ENCODE data around the gene ATP7B.
"Not testable (repeated sequence)": the region's sequence is repeated elsewhere in the genome, so short reads cannot be mapped to it uniquely, and the experiment has no call there.

The ATP7B gene

GRCh38 chr13:51916962-51917361 lies 94.3 kb downstream of the ATP7B start:
- DNase-seq, result no peak

DNA sequence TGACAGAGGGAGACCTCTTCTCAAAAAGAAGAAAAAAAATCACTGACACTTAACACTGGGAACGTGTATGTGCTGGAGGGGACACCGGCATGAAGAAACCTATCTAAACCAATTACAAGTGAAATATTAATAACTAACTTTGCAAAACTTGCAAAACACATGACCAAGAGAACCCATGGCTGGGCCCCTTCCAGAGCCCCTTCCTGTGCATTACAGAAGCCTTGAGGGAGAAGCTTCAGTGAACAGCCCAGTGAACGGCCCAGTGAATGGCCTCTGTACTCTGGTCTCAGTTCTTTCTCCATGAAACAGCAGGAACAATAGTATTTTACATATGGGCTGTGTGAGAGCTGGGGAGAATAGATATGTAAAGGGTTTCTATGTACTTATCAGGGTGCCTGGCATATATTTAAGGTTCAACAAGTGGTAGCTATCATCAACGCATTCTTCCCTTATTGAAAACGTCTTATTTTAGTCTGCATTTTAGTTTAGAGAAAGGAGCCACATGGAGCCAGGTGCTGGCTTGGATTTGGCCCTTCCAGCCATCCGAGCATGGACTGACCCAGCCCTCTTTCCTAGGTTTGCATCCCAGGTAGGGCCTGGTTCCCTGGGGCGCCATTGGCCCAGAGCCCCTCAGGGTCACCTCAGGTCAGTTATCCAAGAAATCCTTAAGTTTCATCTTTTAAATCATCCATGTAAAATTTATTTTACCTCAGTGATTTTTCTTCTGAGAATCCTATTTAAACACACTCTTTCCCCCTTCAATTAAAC lies 95.0 kb downstream of the ATP7B start:
- no peak for DNase-seq

DNA sequence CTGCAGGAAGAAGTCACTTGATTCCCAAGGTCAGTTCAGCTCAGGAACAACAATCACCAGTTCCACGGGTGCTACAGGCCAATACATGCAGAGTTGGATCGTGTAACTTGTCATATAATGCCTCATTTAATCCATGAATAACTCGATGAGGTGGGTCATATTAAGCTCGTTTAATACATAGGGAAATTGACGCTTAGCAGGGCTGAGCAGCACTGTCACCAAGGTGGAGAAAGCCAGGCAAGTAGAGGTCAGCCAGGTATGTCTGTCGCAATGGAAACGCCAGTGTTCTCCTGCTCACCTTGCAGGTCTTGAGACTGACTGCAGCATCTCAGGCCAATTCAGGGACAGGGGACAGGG lies 97.1 kb downstream of the ATP7B start:
- DNase-seq, result no peak

DNA sequence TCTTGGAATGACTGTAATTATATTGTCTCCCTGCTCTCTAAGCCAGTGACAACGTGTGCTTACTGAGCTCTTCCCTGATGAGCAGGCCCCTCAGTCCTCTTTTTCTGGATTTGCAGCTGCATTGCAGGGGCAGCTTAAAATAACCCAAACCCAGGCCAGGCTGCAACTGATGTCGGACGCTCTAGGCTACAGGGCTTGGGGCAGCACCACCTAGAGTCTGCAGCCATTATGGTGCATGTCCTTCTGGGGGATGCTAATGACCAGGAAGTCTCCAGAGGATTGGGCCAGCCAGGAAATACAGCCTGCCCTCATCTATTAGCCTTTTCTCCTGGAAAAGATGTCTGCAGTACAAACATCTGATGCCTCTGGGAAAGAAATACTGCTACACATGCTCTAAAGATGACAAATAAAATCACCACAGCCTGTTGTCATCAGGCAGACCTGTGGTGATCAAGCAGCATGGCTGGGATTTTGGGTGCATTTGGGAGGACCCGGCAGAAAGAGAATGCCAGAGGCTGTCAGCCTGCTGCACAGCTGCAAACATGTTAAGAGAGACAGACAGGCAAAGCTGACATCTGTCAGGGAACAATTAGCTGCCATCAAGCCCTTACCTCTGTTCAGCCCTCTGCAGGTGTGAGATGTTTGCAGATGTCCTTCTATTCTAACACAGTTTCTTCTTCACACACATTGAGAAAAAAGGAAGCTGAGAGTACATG lies 97.7 kb downstream of the ATP7B start:
- DNase-seq, result no peak

DNA sequence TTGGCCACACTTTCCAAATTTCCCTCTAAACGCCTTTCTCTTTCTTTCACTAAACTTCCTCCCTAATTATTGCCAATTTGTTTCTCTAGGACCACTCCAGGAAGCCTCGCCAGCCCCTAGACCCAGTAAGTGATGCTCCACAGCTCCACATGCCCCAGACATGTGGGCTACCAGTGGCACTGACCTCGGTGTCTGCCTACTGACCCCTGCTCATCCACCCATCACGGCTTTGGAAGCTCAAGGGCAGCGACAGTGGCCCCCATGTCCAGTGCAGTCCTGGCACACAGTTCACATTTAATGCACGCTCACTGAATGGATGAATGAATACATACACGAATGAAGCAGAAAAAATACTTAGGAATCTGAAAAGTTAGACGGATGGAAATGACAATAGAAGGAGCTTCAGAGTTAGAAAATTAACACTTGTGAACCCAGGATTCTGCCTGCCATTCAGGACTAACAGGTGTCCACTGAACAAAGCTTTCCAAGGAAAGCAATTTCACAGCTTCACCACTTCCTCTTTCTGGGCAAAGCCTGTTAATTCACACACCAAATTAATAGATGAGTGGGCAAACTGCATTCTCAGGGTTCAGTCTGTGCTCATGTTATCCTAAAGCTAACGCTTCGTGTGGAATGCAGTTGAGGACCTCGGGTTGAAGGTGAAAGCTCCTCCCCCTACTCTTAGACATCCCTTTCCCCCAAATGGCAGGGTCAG lies 98.6 kb downstream of the ATP7B start:
- DNase-seq, result peak in 1 of 3 donors; percentile 11

GRCh38 chr13:51912091-51912490 lies 99.2 kb downstream of the ATP7B start:
- DNase-seq, result no peak

DNA sequence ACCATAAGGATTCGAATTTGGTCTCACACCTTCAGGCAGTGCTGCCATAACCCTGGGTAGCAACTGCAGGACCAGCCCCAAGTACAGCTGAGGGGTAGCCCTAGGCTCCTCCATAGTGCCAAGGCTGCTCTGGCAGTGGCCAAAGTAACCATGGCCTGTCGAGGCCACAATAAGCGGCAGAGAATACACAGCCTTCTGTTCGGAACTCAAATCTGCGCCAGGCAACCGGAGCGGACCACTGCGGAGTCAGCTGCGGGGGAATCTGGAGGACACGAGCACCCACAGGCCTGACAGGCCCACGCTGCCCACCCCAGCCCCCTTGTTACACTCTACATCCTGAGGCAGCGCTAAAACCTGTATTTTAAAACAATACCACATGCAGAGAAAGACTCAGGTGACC lies 100.7 kb downstream of the ATP7B start:
- DNase-seq, result no peak

- not testable (repeated sequence) for DNase-seq
These were observed 102.0 kb downstream of the ATP7B start for GRCh38 chr13:51909265-51909664.

DNA sequence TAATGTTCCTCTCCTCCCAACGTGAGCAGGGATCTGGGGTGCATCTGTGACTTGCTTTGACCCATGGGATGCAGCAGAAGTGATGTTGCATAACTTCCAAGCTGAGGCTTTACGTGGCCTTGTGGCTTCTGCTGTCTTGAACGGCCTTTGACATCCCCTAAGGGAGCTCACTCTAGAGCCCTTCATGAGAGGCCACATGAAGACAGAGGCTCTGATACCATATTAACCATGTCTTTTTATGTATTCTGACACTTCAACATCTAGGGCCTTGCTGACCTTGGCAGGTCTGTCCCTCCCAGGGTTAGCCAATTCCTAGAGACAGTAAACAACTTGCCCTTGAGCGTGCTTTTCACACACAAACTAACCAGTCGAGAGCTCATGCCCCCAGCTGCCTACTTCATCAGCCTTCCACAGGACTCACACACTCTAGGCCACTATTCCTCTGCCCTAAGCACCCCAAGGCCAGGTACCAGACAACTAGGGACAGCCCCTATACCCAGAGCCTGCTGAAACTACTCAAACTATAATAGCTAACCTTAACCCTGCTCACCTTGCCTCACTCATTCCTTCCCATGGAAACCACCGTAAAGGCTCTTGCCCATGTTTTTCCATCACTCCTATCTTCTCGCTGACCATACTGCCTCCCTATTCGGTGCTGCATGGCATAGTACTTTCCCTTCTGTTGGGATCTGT lies 104.1 kb downstream of the ATP7B start:
- no peak for DNase-seq

- DNase-seq, result no peak
These were observed 104.7 kb downstream of the ATP7B start for GRCh38 chr13:51906581-51906980.

DNA sequence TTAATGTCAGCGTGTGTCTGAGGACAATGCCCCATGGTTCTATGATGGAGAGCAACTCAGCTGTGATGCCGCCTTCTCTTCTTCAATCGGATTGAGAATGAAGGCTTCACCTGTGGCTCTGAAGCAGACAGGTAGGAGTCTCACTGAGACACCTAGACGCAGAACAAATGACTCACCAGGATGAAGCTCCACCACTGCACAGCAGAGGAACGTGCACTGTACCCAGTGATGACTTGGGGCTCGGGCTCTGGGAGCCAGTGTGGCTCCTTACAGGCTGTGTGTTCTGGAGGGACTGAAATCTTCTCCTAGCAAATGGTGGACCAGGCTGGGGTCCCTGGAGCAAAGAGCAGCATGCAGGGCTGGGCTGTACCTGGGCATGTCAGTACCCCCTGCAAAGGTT lies 105.5 kb downstream of the ATP7B start:
- DNase-seq, result no peak

- no peak for DNase-seq
These were observed 108.5 kb downstream of the ATP7B start for GRCh38 chr13:51902776-51903175.

DNA sequence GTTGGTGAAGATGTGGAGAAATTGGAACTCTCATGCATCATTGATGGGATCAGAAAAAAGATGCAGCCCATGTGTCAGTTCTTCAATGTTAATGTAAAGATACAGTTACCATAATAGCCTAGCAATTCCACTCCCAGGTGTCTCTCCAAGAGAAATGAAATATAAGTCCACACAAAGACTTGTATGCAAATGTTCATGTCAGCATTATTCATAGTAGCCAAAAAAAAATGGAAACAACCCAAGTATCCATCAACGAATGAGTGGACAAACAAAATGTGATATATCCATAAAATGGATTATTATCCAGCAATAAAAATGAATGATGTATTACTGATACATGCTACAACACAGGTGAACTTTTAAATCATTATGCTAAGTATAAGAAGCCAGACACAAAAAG lies 110.8 kb downstream of the ATP7B start:
- no peak for DNase-seq

DNA sequence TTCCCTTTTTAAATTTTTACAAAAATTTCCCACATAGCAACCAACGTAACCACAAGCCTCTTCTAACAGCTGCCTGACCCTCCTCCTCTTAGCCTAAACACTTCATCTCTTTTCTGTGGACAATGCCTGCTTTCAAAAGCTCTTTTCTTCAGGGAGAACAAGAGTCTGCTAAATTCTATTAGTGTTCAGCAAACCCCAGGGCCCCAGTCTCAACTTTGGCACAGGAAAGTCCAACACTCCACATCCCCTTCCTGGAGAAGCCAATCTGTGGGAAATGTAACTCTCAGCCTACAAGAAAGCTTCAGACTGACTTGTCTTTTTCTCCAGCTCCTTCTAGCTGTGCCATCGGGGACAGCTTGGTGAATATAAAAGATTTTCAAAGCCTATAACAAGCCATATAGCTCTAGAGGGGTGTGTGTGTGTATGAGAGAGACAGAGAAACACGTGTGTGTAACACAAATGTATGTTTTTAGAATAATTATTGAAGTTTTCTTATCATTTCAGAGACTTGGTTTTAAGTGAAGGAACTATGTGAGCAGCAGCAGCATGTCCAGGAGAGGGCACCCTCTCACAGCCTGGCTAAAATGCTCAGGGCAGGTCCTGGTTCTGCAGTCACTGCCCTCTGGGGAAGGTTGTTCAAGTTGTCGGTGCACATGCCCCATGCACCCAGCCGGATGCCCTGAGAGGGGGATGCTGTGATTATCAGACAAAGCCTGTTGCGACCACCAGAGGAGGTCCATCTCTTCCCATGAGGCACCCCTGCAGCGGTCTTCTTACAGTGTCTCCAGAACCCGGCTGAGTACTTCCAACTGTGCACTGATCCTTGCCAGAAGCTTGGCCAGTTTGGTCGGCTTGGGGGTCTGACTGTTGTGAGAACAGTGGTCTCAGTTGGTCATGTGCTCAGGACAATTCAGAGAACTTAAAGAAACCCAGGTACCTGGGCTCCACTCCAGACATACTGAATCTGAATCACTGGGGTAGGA lies 115.1 kb downstream of the ATP7B start:
- peak; percentile 58 to 68 (median 63) for DNase-seq

DNA sequence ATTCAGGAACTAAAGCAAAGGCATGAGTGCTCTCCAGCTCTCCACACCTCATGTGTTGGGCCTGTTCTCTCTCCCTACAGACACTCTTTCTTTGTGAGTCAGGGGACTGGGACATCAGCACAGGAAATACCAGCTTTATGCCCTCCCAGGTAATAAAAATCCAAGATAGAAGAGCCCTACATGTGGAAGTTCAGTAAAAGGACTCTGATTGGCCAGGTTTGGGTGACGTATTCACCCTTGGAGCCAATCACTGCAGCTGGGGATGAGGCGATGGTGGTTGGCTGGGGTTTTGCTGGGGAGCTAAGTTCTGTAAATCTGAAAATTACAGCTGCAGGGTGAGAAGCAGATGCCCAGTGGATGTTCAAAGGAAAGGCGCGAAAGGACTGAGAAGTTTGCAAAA lies 117.0 kb downstream of the ATP7B start:
- DNase-seq, result no peak

- DNase-seq, result no peak
These were observed 118.6 kb downstream of the ATP7B start for GRCh38 chr13:51892657-51893056.

DNA sequence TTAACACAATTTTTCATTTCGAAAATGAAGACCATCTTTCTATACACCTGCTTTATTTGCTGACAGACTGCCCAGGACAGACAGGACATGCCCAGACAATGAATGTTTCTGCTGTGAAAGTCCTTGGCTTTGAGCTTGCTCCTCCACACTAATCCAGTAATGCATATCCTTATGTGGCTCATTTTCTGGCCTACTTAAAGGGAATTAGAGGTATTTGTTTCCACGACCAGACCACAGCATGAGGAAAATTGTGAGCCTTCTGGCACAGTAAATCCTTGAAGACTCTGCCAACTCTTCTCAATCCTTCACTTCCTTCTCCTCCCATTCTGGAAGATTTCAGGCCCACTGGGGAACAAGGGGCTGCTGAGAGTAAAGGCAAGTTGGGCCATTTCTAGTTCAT lies 123.8 kb downstream of the ATP7B start:
- DNase-seq, result no peak

DNA sequence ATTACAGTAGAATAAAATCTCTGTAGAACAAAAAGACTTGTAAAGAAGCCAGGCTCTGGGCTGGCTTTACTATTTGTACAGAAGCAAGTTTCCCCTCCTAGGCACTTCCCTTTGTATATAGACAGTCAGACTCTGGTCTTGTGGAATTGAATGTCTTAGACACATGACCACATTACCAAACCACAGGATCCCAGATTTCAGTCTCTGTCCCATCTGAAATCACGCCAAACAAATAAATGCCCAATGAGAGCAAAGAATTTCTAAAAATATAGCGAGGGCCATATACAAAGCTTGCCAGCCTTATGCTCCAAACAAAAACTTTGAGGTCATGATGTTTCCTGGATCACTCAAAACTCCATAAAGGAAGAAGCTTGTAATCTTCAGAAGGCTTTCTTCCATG lies 125.6 kb downstream of the ATP7B start:
- DNase-seq, result peak in 2 of 3 donors; percentile 19 to 28

GRCh38 chr13:51883226-51883600 lies 128.0 kb downstream of the ATP7B start:
- no peak for DNase-seq

Data from suppressor macrophage treated with lipopolysaccharide for 1 hour (primary cell).